ENCODE results near the gene SNX5.
A peak's percentile ranks its signal among the peaks of the same experiment; 100 is the strongest.

GRCh38 chr20:17992847-17993513 lies 24.4 kb upstream of the SNX5 start:
- TF ChIP-seq, protein P1, sequence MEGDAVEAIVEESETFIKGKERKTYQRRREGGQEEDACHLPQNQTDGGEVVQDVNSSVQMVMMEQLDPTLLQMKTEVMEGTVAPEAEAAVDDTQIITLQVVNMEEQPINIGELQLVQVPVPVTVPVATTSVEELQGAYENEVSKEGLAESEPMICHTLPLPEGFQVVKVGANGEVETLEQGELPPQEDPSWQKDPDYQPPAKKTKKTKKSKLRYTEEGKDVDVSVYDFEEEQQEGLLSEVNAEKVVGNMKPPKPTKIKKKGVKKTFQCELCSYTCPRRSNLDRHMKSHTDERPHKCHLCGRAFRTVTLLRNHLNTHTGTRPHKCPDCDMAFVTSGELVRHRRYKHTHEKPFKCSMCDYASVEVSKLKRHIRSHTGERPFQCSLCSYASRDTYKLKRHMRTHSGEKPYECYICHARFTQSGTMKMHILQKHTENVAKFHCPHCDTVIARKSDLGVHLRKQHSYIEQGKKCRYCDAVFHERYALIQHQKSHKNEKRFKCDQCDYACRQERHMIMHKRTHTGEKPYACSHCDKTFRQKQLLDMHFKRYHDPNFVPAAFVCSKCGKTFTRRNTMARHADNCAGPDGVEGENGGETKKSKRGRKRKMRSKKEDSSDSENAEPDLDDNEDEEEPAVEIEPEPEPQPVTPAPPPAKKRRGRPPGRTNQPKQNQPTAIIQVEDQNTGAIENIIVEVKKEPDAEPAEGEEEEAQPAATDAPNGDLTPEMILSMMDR (IDR thresholded peaks at IDR 0.05; ENCODE audit: borderline replicate concordance, extremely low read depth, low read length, poor library complexity, severe bottlenecking), result peak; percentile 2
- no peak for TF ChIP-seq EZH2 (IDR thresholded peaks at IDR 0.05; ENCODE audit: borderline replicate concordance, low read depth, low read length, severe bottlenecking)

Data from DND-41 (cell line).